HG02623 (cell line): ENCODE measurements around the gene ZFP62.
A peak's percentile ranks its signal among the peaks of the same experiment; 100 is the strongest.

Experiments used
- ATAC-seq: cut with Tn5 transposase; IDR thresholded peaks from one replicate; pipeline ENCODE4 v1.9.1; 2021; ENCODE audit warnings: moderate library complexity; ENCODE audit not compliant: unreplicated experiment

ZFP62 gene

GRCh38 chr5:180811623-180812124 is 49.4 kb downstream of the ZFP62 start:
- ATAC-seq: no peak

DNA sequence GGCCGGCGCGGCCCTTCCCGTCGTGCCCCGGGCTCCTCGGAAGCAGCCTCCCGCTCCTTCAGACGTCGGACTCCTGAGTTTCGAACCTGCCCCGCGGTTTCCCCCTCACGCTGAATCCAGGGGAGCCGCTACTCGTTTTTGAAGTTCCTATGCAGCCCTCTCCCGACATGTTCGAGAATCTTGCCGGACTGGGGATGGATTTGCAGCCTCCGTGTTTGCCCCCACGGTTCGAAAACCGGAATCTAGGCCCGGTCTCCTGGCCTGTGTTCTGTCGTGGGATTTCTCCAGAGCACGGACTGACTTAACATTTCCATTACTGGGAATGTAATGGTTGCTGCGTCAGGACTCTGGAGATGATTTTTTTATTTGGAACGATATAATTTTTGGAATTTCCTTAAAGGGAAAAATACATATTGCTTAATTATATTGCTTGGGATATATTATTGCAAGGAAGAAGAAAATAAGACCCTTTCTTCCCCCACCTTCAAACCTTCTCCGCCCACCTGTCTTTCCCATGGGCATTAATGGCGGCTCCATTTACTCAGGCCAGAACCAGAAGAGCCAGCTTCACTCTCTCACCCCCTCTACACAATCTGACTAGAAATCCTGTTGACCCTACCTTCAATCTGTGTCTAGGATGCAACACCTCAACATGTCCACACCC is 50.0 kb downstream of the ZFP62 start:
- no peak for ATAC-seq

- ATAC-seq: peak; percentile 55
These were observed 50.7 kb downstream of the ZFP62 start for GRCh38 chr5:180810210-180810958.

GRCh38 chr5:180809403-180810209 is 51.5 kb downstream of the ZFP62 start:
- peak; percentile 54 for ATAC-seq

- no peak for ATAC-seq
These were observed 52.5 kb downstream of the ZFP62 start for GRCh38 chr5:180808461-180809000.

- ATAC-seq: no peak
These were observed 53.2 kb downstream of the ZFP62 start for GRCh38 chr5:180807654-180808414.

DNA sequence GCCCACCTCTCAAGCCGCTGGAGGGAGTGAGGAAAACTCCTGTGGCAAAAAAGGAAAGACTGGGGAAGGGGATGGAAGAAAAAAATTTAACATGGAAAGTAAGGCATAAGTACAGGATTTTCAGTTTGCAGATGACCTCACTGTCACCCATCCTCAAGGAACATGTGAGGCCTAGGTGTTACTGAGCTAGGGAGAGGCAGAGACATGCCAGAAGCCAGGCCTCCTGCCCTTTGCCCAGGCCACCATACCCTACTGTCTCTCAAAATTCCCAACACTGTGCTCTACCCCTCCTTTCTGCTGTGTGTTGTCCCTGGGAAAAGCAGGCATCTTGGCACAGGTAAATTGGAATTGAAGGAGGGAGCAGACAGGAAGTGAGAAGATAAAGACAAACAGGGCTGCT is 54.0 kb downstream of the ZFP62 start:
- no peak for ATAC-seq

DNA sequence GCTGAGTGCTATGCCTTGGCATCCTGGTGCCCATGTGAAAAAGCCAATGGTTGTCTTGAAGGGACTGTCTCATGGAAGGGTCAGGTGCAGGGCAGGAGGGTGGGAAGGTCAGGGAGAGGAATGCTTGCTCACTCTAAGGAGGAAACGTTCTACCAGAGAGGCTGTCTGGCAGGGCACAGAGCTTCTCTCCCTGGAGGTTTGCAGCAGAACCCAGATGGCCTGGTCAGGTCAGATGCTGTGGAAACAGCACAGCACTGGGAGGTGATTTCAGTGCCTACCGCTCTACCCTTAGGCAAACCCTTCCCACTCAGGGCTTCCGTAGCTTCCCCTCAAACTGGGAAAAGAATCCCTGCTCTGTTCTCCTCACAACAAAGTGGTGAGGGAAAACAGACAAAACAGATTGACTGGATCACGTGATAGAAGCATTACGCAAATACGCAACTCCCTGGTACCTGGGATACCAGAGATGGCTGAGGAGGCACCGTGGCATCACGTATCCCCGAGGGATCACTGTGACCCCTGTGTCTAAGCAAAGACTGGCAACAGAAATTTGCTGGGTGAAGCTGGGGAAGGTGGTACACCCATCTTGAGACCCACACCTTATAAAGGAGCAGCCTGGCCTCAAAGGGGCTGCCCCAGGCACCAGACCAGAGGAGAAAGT is 54.6 kb downstream of the ZFP62 start:
- ATAC-seq: no peak

DNA sequence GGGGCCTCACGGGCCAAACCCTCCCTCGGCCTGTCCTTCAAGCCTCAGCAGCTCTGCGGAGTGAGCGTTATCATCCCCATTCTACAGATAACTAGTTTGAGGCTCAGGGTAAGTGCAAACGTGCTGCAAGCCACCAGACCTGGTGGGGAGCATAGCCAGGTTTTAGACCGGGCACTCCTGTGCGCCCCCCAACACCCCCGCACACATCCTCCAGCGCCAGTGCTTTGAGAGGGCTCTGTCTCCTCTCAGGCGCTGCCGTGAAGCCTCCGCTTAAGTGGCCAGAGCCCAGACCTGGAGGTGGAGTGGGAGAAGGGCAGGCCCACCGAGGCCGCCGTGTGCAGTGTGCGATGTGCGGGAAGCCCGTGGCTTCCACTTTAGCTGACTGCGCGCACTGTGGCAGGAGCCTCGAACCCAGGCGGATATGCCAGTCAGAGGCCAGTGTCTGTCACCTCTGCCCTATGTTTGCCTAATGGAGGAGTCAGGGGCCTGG is 56.9 kb downstream of the ZFP62 start:
- no peak for ATAC-seq

- peak; percentile 58 for ATAC-seq
These were observed 57.6 kb downstream of the ZFP62 start for GRCh38 chr5:180803181-180804128.

- peak; percentile 39 for ATAC-seq
These were observed 58.5 kb downstream of the ZFP62 start, which contains the start of gene MGAT1 for GRCh38 chr5:180802325-180803180. Gene MGAT1 (minus strand): TSS chr5:180802806. CDS start chr5:180792971, 9,835 bp downstream.

GRCh38 chr5:180801596-180802324 is 59.3 kb downstream of the ZFP62 start:
- no peak for ATAC-seq

GRCh38 chr5:180799902-180800801 is 60.9 kb downstream of the ZFP62 start:
- ATAC-seq: no peak

DNA sequence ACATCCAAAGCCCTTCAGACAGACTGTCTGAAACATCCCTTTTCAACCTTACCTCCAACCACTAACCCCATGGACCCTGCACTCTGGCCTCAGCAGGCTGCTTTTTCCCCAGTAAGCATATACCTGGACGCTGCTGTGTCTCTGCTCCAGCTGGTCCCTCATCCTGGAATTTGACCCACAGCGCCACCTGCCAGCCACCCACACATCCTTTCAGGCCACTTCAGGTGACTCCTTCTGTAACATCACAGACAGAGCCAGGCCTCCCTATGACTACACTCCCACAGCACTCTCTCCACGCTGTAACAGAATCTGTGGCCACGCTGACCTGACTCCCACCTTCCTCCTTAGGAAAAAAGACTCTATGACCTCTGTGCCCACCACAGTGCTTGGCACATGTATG is 61.9 kb downstream of the ZFP62 start:
- no peak for ATAC-seq

- no peak for ATAC-seq
These were observed 62.9 kb downstream of the ZFP62 start for GRCh38 chr5:180798193-180798592.
